HL-60 (cell line): Measurements from ENCODE around the gene RETN.

ENCODE experiments used
- DNase-seq, 2 experiments: peaks; one replicate each; pipeline ENCODE4 v3.0.0-alpha.2; 2010 to 2020; ENCODE audit warnings: low read depth in 1 of 2, low spot score in 1 of 2
- H3K27ac ChIP-seq: fragments of 250-450 bp; sonication (Bioruptor Pico); replicated peaks from 2 replicates; pipeline ENCODE4 v1.5.1; 2020; ENCODE audit warnings: mild to moderate bottlenecking, moderate library complexity
- H3K27me3 ChIP-seq: fragments of 250-450 bp; sonication (Bioruptor Pico); 2 replicates; pipeline ENCODE4 v1.5.1; 2021; ENCODE audit warnings: mild to moderate bottlenecking, moderate library complexity; ENCODE audit not compliant: insufficient read depth, poor library complexity, severe bottlenecking
- H3K4me3 ChIP-seq: replicated peaks from 2 replicates; pipeline ENCODE4 v1.5.1; 2011; ENCODE audit warnings: mild to moderate bottlenecking, control low read depth, low read length; ENCODE audit not compliant: insufficient read depth
- CTCF ChIP-seq: IDR thresholded peaks from one replicate; pipeline ENCODE4 v1.5.1; 2011; ENCODE audit warnings: low read length, control low read depth, inconsistent platforms; ENCODE audit not compliant: insufficient read depth
- GABPA ChIP-seq: IDR thresholded peaks from 2 replicates; pipeline ENCODE4 v1.6.1; 2012; ENCODE audit warnings: low read depth
- POLR2AphosphoS5 ChIP-seq: IDR thresholded peaks from 2 replicates; pipeline ENCODE4 v1.6.1; 2012; ENCODE audit warnings: low read depth
- REST ChIP-seq: IDR thresholded peaks from 2 replicates; pipeline ENCODE4 v1.6.1; 2012; ENCODE audit warnings: low read depth; ENCODE audit not compliant: insufficient replicate concordance
- SPI1 ChIP-seq: IDR thresholded peaks from 2 replicates; pipeline ENCODE4 v1.6.1; 2012; ENCODE audit warnings: low read depth, mild to moderate bottlenecking, borderline replicate concordance

RETN gene

GRCh38 chr19:7681340-7682174 lies 12.7 kb downstream of the RETN start:
- H3K27ac ChIP-seq, result peak overlapping the region; percentile 95
- peak; percentile 99 to 100 for DNase-seq

GRCh38 chr19:7682175-7682855 lies 13.5 kb downstream of the RETN start:
- peak; percentile 38 for TF ChIP-seq CTCF
- no peak for TF ChIP-seq SPI1
- Histone ChIP-seq H3K27me3 (no peaks in the 10 kb centered on the region), H3K27ac (peak overlapping the region; percentile 95), H3K4me3 (peak overlapping the region; percentile 95)
- DNase-seq, result no peak

More at GRCh38 chr19:7681340-7682174, 12.7 kb downstream of the RETN start:
- no peak; the same call in 1 of the 2 replicates for TF ChIP-seq GABPA
- TF ChIP-seq CTCF, result peak; percentile 22
- TF ChIP-seq SPI1, result no peak; the same call in 1 of the 2 replicates
- peak; percentile 15 for TF ChIP-seq REST
- peak; percentile 68 for TF ChIP-seq POLR2AphosphoS5
- Histone ChIP-seq H3K27me3 (no peaks in the 10 kb centered on the region), H3K4me3 (peak overlapping the region; percentile 95)

- Histone ChIP-seq H3K27me3 (no peaks in the 10 kb centered on the region), H3K4me3 (no peak overlapping the region), H3K27ac (no peak overlapping the region)
- TF ChIP-seq SPI1 (no peak), REST (no peak), POLR2AphosphoS5 (peak; percentile 58; the same call in 1 of the 2 replicates)
- DNase-seq, result no peak
These were observed 16.9 kb downstream of the RETN start for GRCh38 chr19:7685546-7686445.
